VCaP (cell line): Measurements from ENCODE around the gene ASF1B.

Source experiments
- H3K27ac ChIP-seq: fragments of 450-650 bp; 2 replicates; pipeline ENCODE4 v1.5.1; 2017
- CTCF ChIP-seq: fragments of 450-650 bp; conservative IDR thresholded peaks from 2 replicates; pipeline ENCODE4 v1.5.1; 2017; ENCODE audit warnings: mild to moderate bottlenecking, moderate library complexity

ASF1B gene

GRCh38 chr19:14164724-14165493 lies 28.5 kb upstream of the ASF1B start:
- TF ChIP-seq CTCF, result no peak
- no peak overlapping the region for H3K27ac ChIP-seq

DNA sequence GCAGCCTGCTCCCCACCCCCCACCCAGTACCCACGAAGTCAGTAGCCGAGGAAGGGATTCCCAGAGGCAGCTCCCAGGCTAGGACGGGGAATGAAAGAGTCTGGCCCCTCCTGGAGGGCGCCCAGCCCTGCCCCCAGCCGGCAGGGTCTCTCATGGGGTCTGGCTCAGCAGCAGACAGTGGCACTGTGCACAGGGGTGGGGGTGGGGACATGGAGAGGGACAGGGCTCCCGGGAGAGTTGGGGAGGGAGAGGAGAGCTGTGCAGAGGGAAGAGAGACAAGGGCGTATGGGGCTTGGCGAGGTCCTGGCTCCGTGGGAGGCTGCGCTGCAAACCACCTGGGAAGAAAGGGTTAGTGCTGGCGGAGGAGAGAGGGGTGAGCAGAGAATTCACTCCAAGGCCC lies 27.7 kb upstream of the ASF1B start:
- H3K27ac ChIP-seq, result no peak overlapping the region
- TF ChIP-seq CTCF, result no peak

- H3K27ac ChIP-seq, result no peak overlapping the region
- no peak for TF ChIP-seq CTCF
These were observed 26.5 kb upstream of the ASF1B start for GRCh38 chr19:14162871-14163297.

DNA sequence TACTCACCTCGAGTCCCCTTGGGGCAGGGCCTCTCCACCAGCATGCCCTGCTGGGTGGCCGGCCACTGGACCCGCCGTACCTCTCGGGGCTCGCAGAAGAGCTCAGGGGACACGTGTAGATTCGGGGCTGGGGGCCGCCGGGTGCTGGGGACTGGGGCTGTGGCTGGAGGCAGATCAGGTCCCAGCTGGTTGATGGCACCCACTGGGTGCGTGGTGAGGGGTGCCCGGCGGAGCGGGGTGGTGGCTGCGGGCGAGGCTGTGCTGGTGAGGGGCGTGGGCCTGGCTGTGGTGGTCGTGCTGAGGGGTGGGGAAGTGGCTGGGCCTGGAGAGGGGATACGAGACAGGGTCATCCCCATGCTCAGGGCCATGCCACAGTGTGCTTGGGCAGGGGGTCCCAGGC lies 24.9 kb upstream of the ASF1B start:
- TF ChIP-seq CTCF, result no peak
- no peak overlapping the region for H3K27ac ChIP-seq

GRCh38 chr19:14160017-14160703 lies 23.8 kb upstream of the ASF1B start:
- no peak overlapping the region for H3K27ac ChIP-seq
- TF ChIP-seq CTCF, result no peak

- TF ChIP-seq CTCF, result no peak
- no peak overlapping the region for H3K27ac ChIP-seq
These were observed 22.7 kb upstream of the ASF1B start for GRCh38 chr19:14159059-14159458.

DNA sequence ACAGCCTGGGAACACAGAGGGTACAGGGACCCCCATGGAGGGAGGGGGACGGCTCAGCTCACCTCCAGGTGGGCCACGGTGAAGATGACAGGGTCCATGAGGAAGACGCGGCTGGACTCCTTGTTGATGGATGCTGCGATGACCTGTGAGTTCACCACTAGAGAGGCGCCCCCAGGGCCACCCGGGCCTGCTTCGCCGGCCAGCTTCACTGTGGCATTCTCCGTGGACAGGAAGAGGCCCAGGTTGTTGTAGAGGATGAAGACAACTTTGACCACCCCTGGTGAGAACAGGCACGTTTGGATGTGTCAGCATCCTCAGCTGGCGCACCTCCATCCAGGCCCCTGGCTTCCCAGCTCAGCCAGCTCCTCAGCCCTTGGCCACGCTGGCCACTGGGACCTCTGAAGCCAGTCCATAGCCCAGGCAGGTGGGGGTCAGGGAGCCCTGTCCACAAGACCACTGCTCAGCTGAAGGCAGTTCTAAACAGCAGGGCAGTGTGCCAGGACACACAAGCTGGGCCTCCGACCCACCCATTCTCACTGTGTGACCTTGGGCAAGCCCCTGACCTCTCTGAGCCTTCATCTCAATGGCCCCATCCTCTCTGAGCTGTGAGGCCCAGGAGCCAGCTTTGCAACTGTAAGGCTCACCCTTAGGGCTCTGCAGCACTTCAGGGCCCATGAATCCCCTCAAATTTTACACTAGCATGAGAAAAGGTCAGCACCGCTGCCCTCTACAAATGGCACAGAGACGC lies 22.1 kb upstream of the ASF1B start:
- no peak overlapping the region for H3K27ac ChIP-seq

More for the DNA sequence above, 22.1 kb upstream of the ASF1B start:
- TF ChIP-seq CTCF, result no peak
